Measurements from ENCODE around the gene CAV2.

- no peak for TF ChIP-seq RFX5 (IDR thresholded peaks at IDR 0.05; ENCODE audit: low read depth, low read length)
- TF ChIP-seq ELF4 (CRISPR knock-in tag; IDR thresholded peaks at IDR 0.05; ENCODE audit: borderline replicate concordance) = no peak
- no peak for TF ChIP-seq ZNF335 (CRISPR knock-in tag; IDR thresholded peaks at IDR 0.05)
Observed at GRCh38 chr7:116551692-116552091, 52.2 kb downstream of the CAV2 start.

Data from HepG2 (cell line).